ENCODE measurements around the gene PUM2.
"Not testable (repeated sequence)": the region's sequence is repeated elsewhere in the genome, so short reads cannot be mapped to it uniquely, and the experiment has no call there.

The PUM2 gene, protein sequence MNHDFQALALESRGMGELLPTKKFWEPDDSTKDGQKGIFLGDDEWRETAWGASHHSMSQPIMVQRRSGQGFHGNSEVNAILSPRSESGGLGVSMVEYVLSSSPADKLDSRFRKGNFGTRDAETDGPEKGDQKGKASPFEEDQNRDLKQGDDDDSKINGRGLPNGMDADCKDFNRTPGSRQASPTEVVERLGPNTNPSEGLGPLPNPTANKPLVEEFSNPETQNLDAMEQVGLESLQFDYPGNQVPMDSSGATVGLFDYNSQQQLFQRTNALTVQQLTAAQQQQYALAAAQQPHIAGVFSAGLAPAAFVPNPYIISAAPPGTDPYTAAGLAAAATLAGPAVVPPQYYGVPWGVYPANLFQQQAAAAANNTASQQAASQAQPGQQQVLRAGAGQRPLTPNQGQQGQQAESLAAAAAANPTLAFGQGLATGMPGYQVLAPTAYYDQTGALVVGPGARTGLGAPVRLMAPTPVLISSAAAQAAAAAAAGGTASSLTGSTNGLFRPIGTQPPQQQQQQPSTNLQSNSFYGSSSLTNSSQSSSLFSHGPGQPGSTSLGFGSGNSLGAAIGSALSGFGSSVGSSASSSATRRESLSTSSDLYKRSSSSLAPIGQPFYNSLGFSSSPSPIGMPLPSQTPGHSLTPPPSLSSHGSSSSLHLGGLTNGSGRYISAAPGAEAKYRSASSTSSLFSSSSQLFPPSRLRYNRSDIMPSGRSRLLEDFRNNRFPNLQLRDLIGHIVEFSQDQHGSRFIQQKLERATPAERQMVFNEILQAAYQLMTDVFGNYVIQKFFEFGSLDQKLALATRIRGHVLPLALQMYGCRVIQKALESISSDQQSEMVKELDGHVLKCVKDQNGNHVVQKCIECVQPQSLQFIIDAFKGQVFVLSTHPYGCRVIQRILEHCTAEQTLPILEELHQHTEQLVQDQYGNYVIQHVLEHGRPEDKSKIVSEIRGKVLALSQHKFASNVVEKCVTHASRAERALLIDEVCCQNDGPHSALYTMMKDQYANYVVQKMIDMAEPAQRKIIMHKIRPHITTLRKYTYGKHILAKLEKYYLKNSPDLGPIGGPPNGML

DNA sequence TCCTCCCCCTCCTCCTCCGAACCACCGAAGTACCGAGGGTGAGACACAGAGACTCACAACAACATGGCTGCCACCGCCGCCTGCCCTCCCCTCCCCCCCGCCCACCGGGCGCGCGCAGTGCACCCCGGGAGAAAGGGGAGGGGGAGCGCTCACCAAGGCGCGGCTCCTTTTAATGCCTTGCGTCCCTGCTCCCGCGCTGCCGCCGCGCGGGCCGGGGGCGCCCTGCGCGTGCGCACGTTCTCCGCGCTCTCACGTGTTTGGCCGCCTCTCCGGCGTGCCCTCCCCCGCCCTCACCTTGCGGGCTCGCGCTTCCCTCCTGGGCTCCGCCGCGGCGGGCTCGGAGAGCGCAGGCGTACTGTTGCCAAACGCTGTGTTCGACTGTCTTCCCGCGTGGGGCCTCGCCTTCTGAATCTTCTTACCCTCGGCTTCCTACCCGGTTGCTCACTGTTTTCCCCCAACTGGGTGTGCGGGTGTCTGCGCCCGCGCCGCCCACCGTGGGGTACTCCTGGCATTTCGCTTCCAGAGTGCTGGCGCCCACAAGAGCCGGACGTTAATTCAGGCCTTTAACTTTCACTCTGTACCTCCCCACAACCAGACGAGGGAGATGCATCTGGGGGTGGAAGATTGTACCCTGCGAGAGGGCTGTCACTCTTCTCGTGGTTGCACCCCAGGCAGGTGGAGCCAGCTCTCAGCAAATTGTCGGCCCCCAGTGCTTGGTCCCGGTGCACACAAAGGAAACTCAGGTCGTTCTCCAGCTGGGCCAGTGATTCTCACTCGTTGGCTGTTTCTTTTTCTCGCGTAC is at the start of gene PUM2:
PUM2 (minus strand) TSS at position 92 of the 802 bp plus-strand sequence. CDS start 23,484 bp downstream, outside the sequence.
- in situ Hi-C loops (cut with MboI; ENCODE audit: low sequenced_read_pairs) = no loop called here

DNA sequence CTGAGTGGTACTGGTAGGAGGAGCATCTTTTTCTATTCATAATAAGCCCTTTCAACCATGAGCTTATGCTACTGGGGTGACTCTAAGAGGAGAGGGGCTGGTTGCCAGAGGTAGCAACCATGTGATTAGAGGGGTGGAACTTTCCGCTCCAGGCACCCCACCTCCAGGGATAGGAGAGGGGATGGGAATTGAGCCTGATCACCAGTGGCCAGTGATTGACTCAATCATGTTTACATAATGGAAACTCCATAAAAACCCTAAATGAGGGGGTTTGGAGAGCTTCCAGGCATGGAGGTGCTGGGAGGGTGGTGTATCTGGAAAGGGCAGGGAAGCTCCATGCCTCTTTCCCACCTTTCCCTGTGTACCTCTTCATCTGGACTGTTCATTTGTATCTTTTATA is 49.7 kb upstream of the PUM2 start:
- in situ Hi-C loops (cut with MboI; ENCODE audit: low sequenced_read_pairs) = no loop called here

DNA sequence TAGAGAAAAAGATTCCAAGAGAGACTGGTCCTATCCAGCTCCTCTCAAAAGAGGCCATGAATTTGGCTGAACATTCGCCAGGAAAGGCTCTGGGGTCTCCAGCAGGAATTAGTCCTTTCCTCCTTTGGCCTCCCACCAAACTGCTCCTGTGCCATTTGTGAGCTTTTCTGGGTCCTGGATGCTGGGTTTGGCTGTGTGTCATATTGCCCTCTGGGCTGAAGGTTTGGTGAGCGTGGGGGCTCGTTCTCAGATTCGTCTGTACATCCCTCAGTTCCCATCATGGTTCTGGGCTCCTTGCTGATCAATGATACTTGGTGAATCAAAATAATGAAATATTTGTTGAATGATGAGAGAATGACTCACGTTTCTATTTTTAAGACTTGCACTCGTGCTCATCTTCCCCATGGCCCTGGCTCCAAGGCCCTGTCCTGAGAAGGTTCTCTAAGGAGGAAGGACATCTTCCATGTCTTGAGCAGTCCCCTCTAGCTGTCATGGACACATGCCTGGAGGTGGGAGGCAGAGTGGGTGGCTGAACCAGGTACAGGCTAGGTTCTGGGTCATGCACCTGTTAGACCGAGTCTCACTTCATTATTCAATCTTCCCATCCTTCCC is 48.4 kb upstream of the PUM2 start:
- in situ Hi-C loops (cut with MboI; ENCODE audit: low sequenced_read_pairs) = no loop called here

DNA sequence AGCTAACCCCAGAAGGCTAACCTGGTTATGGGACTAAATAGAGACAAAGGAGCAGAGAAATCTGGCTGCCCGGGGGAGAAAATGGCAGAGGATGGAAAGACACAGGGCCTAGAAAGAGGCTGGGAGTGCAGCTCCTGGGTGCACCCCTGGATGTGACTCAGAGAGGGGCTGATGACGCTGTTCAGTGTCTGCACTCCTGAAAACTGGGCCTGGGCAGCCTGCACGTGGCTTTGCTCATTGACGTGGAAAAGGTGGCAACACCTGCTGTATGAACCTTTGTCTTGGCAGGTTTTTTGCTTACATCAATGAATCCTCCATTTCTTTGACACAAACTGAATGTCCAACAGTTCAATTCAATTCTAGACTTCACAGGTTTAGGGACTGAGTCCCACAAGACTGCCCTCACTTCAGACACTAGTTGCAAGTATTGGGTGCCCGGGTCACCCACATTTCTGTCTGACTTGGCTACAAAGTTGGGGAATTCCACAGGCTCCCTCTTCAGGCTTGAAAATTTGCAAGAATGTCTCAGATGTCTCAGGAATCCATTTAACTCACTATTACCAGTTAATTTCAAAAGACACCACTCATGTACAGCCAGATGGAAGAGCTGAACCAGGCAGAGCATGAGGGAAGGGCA is 47.3 kb upstream of the PUM2 start:
- in situ Hi-C loops (cut with MboI; ENCODE audit: low sequenced_read_pairs) = no loop called here

DNA sequence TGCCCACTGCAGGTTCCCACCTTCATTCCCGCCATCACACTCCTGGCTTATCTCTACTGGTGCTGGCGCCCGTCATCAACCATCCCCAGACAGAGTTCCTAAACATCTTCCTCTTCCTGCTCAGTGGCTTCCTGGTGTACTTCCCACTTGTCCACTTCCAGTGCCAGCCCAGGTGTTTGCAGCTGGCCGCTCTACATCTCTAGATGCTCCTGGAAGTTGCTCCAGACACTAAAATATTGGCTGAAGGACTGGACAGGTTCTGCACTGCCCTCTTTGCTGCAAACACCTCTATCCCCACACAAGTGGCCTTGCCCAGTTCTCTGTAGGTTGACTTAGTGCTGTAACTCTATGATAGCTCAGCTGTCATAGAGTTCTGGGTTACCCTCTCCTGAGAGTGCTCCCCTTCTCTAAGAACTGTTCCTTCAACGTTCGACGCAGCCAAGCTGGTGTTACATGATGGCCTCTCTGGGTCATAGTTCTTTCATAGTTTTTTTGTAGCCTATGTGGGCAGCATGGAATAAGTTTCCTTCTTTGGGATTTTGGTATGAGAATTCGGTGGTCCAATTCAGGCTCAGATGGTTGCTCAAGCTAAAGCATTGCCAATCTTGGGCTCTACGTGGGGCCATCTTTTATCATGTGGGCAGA is 45.8 kb upstream of the PUM2 start:
- in situ Hi-C loops (cut with MboI; ENCODE audit: low sequenced_read_pairs) = no loop called here

DNA sequence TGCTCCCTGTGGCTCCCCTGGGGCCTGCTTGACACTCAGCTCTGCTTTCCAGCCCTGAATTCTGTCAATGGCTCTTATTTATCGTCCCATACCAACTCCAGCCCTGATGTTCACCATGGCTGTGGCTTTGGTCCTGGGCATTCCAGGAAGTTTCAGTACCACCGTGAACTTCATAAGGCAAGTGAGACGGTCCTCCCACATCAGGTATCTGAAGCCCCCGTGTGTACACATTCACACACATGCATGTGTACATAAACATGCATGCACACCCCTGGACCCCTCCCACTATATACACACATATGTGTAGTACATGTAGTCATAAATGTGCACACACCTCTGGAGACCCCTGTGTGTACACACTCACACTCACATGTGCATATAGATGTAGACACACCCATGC is 43.3 kb upstream of the PUM2 start:
- in situ Hi-C loops (cut with MboI; ENCODE audit: low sequenced_read_pairs) = no loop called here

DNA sequence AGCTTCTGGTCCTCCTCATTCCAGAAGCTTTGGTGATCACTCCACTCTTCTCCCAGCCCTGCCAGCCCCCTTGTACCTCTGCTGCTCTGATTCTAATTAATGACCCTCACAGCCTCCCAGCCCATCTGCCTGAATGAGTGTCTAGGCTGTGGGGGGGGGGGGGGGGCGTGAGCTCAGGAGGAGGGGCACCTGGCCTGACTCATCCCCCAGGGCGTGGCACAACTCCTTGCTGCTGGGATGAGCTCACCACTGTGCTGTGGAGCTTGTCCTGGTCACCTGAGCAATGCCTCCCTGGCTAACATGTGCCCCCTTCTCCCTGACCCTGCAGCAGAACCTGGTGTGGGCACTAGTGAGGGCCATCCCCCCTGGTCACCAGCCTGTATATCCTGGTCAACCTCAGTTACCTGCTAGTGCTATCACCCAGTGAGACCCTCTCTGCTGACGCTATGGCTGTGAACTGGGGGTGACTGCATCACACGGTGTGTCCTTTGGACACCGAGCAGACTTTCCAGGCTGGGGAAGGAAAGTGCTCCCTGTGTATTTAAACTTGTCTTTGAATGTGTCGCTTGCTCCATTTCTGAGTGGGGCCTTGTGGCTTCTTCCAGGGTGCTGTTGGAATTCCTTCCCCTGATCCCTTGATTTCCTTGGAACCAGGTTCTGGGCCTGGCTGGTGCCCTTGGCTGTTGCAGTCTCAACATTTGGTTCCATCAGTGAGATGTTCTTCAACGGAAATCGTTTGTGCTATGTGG is 41.5 kb upstream of the PUM2 start:
- in situ Hi-C loops (cut with MboI; ENCODE audit: low sequenced_read_pairs) = no loop called here

DNA sequence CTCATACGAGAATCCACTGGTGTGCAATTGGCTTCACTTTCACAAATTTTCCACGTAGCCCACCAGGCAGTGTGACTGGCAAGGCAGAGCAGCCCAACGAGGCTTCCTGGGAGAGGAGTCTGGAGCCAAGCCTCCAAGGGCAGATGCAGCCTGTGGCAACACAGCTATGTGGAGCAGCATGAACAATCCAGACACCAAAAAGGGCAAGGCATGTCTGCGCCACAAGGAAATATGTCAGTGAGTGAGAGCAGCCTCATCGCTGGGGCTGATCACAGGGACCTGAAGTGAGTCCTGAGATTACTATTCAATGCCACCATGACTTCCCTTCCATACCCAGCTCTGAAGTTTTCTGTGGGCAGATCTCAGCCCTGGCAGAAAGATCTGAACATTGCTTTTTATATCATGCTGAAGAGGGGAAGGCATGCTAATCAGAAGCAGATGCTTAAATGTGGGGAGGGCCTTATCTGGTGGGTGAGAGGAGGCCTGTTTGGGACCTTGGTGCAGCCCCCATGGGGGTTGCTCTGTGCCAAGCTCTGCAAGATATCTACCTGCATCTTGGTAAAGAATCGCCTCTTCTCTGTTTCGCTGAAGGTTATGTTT is 40.0 kb upstream of the PUM2 start:
- in situ Hi-C loops (cut with MboI; ENCODE audit: low sequenced_read_pairs) = no loop called here

DNA sequence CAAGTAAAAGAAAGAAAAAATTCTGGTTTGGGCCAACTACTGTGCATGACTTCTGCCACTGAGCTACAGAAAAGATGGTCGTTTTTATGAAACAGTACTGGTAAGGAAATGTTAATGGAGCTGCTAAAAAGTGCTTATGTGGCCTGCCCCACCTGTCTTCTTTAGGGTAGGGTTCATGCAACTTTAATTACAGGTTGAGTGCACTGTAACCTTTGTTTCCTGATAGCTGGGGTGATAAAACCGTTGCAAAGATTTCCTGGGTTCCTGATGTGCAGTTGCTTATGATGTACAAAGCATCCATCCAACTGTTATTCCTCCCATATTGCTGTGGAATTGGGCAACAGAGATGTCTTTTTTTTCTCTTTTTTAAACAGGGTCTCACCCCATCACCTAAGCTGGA is 34.3 kb upstream of the PUM2 start:
- in situ Hi-C loops (cut with MboI; ENCODE audit: low sequenced_read_pairs) = no loop called here

DNA sequence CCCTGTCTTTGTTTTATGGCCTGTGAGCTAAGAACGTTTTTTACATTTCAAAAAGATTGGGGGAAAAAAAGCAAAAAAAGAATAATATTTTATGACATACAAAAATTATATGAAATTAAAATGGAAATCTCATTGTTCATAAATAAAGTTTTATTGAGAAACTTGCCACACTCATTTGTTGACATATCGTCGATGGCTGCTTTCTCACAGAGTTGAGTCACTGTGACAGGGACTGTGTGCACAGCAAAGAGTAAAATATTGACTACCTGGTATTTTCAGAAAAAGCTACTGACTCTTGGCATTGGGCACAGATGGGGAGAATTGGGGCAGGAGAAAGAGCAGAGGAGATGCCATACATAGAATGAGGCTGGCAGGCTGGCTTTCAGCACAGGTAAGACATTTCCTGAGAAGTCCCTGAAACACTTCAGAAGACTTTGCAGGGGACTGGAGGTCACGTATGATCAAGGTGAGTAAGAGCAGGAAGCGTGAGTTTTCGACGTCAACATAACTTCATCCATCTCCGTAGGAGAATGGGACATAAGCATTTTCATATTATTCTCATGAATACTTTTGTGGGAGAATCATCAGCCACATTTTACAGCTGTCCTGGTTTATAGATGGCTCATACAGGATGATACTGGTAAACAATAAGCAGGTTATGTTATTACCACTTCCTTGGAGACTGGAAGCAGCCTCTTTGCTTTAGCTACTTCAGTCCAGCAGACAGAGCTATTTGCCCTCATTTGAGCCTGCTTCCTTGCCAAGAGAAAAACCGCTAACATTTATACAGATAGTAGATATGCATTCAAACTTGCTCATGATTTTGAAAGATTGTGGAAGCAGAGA is 32.5 kb upstream of the PUM2 start:
- in situ Hi-C loops (cut with MboI; ENCODE audit: low sequenced_read_pairs) = no loop called here

DNA sequence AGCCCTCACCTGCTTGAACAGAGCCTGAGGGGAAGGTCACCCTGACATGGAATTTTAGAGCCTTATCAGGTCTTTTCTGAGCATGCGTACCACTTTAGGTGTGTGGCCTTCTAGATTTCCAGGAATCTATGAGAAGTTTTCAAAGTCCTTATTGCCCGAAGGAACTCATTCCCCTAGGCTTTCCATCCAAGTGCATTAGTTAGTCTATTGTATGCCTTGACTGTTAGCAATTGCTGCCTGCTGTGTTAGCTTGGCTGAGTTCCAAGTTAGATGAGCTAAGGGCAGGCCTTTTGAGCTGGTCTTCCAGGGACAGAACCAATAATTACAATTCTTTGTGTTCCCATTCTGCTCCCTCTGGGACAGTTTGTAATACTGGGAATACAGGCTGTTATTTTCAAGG is 30.8 kb upstream of the PUM2 start:
- in situ Hi-C loops (cut with MboI; ENCODE audit: low sequenced_read_pairs) = no loop called here

DNA sequence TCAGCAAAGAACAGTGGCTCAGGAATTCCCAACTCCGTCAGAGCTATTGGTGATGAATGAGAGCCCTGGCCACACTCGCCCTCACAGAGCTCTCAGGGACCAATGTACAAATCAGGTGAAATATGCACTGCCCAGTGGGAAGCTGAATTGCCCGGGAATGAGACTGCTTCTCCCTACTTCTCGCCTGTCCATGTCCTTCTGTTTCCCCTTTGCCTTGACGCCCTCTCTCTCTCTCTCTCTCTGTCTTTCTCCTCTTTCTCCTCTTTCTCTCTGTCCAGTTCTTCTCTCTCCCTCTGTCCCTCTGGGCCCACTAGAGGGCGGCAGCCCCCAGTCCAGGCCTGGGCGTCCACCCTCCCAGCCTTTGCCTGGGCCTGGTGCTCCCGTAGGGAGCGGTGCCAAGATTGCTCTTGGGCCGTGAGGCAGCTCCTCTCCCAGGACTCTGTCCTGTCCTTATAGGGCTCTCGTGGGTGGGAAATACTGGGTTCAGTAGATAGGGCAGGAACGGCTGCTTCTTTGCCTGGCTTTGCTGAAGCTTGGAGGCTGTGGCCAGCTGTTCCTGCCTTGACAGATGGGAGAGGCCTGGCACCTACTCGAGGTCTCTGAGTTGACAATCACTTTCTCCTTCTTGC is 28.4 kb upstream of the PUM2 start:
- in situ Hi-C loops (cut with MboI; ENCODE audit: low sequenced_read_pairs) = no loop called here

DNA sequence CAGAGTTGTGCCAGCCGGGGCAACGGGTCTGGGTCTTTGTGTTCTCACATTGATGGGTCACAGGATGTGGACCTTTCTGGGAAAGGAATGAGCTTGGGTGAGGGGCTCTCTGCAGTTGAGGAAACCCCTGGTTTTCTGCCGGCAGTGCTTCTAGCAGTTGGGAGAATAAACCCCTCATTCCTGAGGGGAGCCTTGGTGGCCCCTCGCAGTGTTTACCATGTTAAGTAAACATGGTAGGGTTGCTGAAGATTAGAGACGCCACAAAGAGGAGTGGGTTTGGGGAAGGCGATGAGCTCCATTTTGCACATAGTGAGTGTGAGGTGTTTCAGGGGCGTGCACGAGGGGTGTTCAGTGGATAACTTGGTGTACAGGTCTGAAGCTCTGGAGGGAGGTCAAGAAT is 27.7 kb upstream of the PUM2 start:
- in situ Hi-C loops (cut with MboI; ENCODE audit: low sequenced_read_pairs) = no loop called here

DNA sequence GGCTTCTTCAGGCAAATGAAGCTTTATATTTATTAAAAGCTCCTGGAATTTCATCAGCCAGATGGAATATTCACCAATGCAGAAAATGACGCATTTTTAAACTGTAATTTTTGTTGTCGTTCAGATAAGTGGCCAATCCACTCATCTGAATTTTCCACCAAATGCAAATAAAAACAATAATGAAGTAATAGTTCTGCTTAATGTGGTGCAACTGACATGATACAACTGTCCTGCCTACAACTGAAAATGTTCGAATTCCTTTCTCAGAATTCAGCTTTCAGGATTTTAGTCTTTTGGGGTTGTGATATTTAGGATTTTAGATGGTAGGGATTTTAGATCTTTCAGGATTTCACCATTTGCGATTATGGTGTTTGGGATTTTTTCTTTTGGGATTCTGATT is 27.1 kb upstream of the PUM2 start:
- in situ Hi-C loops (cut with MboI; ENCODE audit: low sequenced_read_pairs) = no loop called here

DNA sequence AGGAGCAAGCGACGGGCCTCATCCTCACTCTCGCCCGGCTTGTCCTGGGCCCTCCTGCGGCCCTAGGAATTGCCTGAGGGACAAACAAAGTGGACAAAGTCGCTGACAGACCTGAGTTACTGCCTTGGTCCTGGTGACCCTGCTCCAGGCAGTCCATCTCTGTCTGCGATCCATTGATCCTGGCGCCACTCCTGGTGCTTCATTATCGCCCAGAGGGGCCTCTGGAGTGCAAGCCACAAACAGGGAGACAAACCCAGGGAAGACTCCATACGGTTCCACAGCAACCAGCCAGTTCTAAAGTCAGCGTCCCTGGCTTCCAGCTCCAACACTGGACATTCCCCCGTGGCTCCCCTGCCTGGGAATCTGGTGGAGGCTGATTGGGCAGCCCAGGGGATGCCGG is 24.3 kb upstream of the PUM2 start:
- in situ Hi-C loops (cut with MboI; ENCODE audit: low sequenced_read_pairs) = not testable (repeated sequence)

DNA sequence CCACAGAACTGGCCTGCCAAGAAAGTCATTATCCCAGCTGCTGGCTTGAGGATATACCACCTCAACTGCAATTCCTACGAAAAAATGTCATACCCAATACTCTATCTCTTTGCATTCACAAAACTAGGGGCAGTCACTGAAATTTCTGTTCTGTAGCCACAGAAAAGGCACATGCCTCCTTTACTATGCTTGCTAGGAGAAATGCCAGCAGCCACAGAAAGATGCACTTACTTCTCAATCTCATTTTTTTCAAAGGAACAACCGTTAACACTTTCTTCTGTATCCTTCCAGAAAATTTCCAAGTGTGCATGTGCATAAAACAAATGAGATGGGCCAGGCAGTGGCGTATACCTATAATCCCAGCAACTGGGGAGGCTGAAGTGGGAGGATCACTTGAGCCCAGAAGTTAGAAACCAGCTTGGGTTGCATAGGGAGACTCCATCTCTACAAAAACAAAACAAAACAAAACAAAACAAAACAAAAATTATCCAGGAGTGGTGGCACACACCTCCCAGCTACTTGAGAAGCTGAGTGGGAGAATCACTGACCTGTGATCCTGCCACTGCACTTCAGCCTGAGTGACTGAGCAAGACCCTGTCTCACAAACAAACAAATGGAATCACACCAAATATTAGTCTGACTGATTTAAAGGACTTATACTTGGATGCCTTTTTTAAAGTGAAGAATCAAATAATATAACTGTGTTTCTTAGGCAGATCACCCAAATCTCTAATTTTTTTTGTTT is 22.4 kb upstream of the PUM2 start:
- in situ Hi-C loops (cut with MboI; ENCODE audit: low sequenced_read_pairs) = no loop called here

Data from HL-60/S4 treated with retinoic acid at 250 ng/mL for 4 days and 3 days (cell line).